Endothelial cell of hepatic sinusoid (primary cell): Measurements from ENCODE around the gene STK24.

Experiments
- in situ Hi-C: cut with HindIII; loops from 2 replicates; pipeline ENCODE4 v1.10.0; 2017; ENCODE audit warnings: low sequenced_read_pairs

STK24 gene

GRCh38 chr13:98478189-98479129 lies 98.4 kb downstream of the STK24 start:
- in situ Hi-C loops: no loop called here

- in situ Hi-C loops: no loop called here
These were observed 100.4 kb downstream of the STK24 start for GRCh38 chr13:98476538-98476966.

GRCh38 chr13:98476106-98476505 lies 100.8 kb downstream of the STK24 start:
- in situ Hi-C loops: no loop called here

- in situ Hi-C loops: no loop called here
These were observed 101.4 kb downstream of the STK24 start for GRCh38 chr13:98475522-98475921.

GRCh38 chr13:98474761-98475160 lies 102.1 kb downstream of the STK24 start:
- in situ Hi-C loops: no loop called here

GRCh38 chr13:98474292-98474691 lies 102.6 kb downstream of the STK24 start:
- in situ Hi-C loops: no loop called here

GRCh38 chr13:98473788-98474144 lies 103.1 kb downstream of the STK24 start:
- in situ Hi-C loops: no loop called here

- in situ Hi-C loops: no loop called here
These were observed 103.6 kb downstream of the STK24 start for GRCh38 chr13:98473135-98473787.

GRCh38 chr13:98471934-98472333 lies 105.0 kb downstream of the STK24 start:
- in situ Hi-C loops: no loop called here

GRCh38 chr13:98470920-98471319 lies 106.0 kb downstream of the STK24 start:
- in situ Hi-C loops: no loop called here

- in situ Hi-C loops: no loop called here
These were observed 108.0 kb downstream of the STK24 start for GRCh38 chr13:98468929-98469328.

GRCh38 chr13:98468361-98468760 lies 108.5 kb downstream of the STK24 start:
- in situ Hi-C loops: no loop called here

GRCh38 chr13:98467263-98467985 lies 109.5 kb downstream of the STK24 start:
- in situ Hi-C loops: no loop called here

- in situ Hi-C loops: no loop called here
These were observed 110.2 kb downstream of the STK24 start for GRCh38 chr13:98466634-98467236.

- in situ Hi-C loops: no loop called here
These were observed 114.0 kb downstream of the STK24 start for GRCh38 chr13:98462946-98463345.

GRCh38 chr13:98462241-98462882 lies 114.5 kb downstream of the STK24 start:
- in situ Hi-C loops: no loop called here

GRCh38 chr13:98461486-98462240 lies 115.2 kb downstream of the STK24 start:
- in situ Hi-C loops: no loop called here

- in situ Hi-C loops: no loop called here
These were observed 116.4 kb downstream of the STK24 start for GRCh38 chr13:98460516-98460915.

GRCh38 chr13:98459721-98460370 lies 117.1 kb downstream of the STK24 start:
- in situ Hi-C loops: no loop called here
